Measurements from ENCODE around the gene TROAP. TPM values are rescaled to one million over a fixed set of nuclear protein-coding genes. Genes with fewer than 3 reads are reported as not detected.
"Not testable (repeated sequence)": the region's sequence is repeated elsewhere in the genome, so short reads cannot be mapped to it uniquely, and the experiment has no call there.

Gene TROAP
- total RNA-seq, 1 experiment from 2014 or later = 135 TPM

- Histone ChIP-seq H3K4me1 (peaks cover 17% of the 10 kb centered on the region), H3K4me3 (ENCODE audit: low read depth, low read length) (no peak overlapping the region), H3K9me3 (no peaks in the 10 kb centered on the region), H3K36me3 (ENCODE audit: control insufficient read depth, insufficient read depth, low read length) (peaks cover 2% of the 10 kb centered on the region), H3K27me3 (replicated peaks; ENCODE audit: control insufficient read depth, insufficient read depth, low read length) (no peaks in the 10 kb centered on the region)
- POLR2A ChIA-PET = no interaction called here
- DNase-seq = no peak
- H3K4me1 Mint-ChIP-seq (ENCODE audit: low read depth, unreplicated experiment) = peaks cover 4% of the 10 kb centered on the region
- peaks cover 24% of the 10 kb centered on the region for H3K36me3 Mint-ChIP-seq (ENCODE audit: insufficient read depth, unreplicated experiment)
- no peak for TF ChIP-seq CTCF (IDR thresholded peaks at IDR 0.05; ENCODE audit: insufficient read depth in 1 of 2, low read depth in 1 of 2, low read length in 1 of 2, severe bottlenecking in 1 of 2, unreplicated experiment in 1 of 2)
- H3K9me3 Mint-ChIP-seq (ENCODE audit: unreplicated experiment) = no peaks in the 10 kb centered on the region
- intact Hi-C loops (cut with micrococcal nuclease; ENCODE audit: unreplicated experiment) = no loop called here
- no peaks in the 10 kb centered on the region for H3K27me3 Mint-ChIP-seq (ENCODE audit: insufficient read depth, unreplicated experiment)
- BruUV-seq (replicated peaks) = no TSS peak
- no peak overlapping the region for H3K27ac Mint-ChIP-seq (ENCODE audit: unreplicated experiment)
- no peak overlapping the region for H3K4me3 Mint-ChIP-seq (ENCODE audit: unreplicated experiment)
- CTCF ChIA-PET = interaction anchor here (1.6 kb wide), 1 partner anchor 12 kb away, joined by 6 read pairs; no protein-coding TSS in a partner anchor
Observed at GRCh38 chr12:49370539-49370938, 47.5 kb downstream of the TROAP start.

- POLR2A ChIA-PET = interaction anchor here (0.6 kb wide), 1 partner anchor 8 kb away, joined by 6 read pairs; the partner anchor contains the start of gene SPATS2
- no TSS peak for BruUV-seq (replicated peaks)
- H3K36me3 Mint-ChIP-seq (ENCODE audit: insufficient read depth, unreplicated experiment) = peaks cover 20% of the 10 kb centered on the region
Observed at GRCh38 chr12:49375406-49375805, 52.4 kb downstream of the TROAP start.

GRCh38 chr12:49377386-49377785, 54.3 kb downstream of the TROAP start:
- Histone ChIP-seq H3K36me3 (ENCODE audit: control insufficient read depth, insufficient read depth, low read length) (peaks cover 3% of the 10 kb centered on the region), H3K9me3 (no peaks in the 10 kb centered on the region), H3K4me1 (peaks cover 13% of the 10 kb centered on the region), H3K27me3 (replicated peaks; ENCODE audit: control insufficient read depth, insufficient read depth, low read length) (no peaks in the 10 kb centered on the region), H3K4me3 (ENCODE audit: low read depth, low read length) (no peak overlapping the region)
- intact Hi-C loops (cut with micrococcal nuclease; ENCODE audit: unreplicated experiment) = no loop called here
- Mint-ChIP-seq H3K36me3 (ENCODE audit: insufficient read depth, unreplicated experiment) (peaks cover 13% of the 10 kb centered on the region), H3K9me3 (ENCODE audit: unreplicated experiment) (no peaks in the 10 kb centered on the region), H3K4me1 (ENCODE audit: low read depth, unreplicated experiment) (peaks cover 14% of the 10 kb centered on the region), H3K4me3 (ENCODE audit: unreplicated experiment) (no peak overlapping the region), H3K27ac (ENCODE audit: unreplicated experiment) (no peak overlapping the region), H3K27me3 (ENCODE audit: insufficient read depth, unreplicated experiment) (no peaks in the 10 kb centered on the region)
- no peak for TF ChIP-seq CTCF (IDR thresholded peaks at IDR 0.05; ENCODE audit: insufficient read depth in 1 of 2, low read depth in 1 of 2, low read length in 1 of 2, severe bottlenecking in 1 of 2, unreplicated experiment in 1 of 2)
- no peak for DNase-seq
- BruUV-seq (replicated peaks) = no TSS peak
- CTCF ChIA-PET = interaction anchor here (0.6 to 1.0 kb wide), 3 partner anchors 40 to 327 kb away, joined by 3 read pairs; no protein-coding TSS in a partner anchor
- POLR2A ChIA-PET = interaction anchor here (0.6 kb wide), 2 partner anchors 11 to 1861 kb away, joined by 4 read pairs; no protein-coding TSS in a partner anchor

More at GRCh38 chr12:49375406-49375805, 52.4 kb downstream of the TROAP start:
- Histone ChIP-seq H3K9me3 (no peaks in the 10 kb centered on the region), H3K27me3 (replicated peaks; ENCODE audit: control insufficient read depth, insufficient read depth, low read length) (no peaks in the 10 kb centered on the region), H3K4me1 (peaks cover 6% of the 10 kb centered on the region), H3K4me3 (ENCODE audit: low read depth, low read length) (no peak overlapping the region), H3K36me3 (ENCODE audit: control insufficient read depth, insufficient read depth, low read length) (peaks cover 3% of the 10 kb centered on the region)
- no peaks in the 10 kb centered on the region for H3K9me3 Mint-ChIP-seq (ENCODE audit: unreplicated experiment)
- no peak for DNase-seq
- peaks cover 6% of the 10 kb centered on the region for H3K4me1 Mint-ChIP-seq (ENCODE audit: low read depth, unreplicated experiment)
- no peak overlapping the region for H3K27ac Mint-ChIP-seq (ENCODE audit: unreplicated experiment)
- no peaks in the 10 kb centered on the region for H3K27me3 Mint-ChIP-seq (ENCODE audit: insufficient read depth, unreplicated experiment)
- intact Hi-C loops (cut with micrococcal nuclease; ENCODE audit: unreplicated experiment) = no loop called here
- TF ChIP-seq CTCF (IDR thresholded peaks at IDR 0.05; ENCODE audit: insufficient read depth in 1 of 2, low read depth in 1 of 2, low read length in 1 of 2, severe bottlenecking in 1 of 2, unreplicated experiment in 1 of 2) = no peak
- CTCF ChIA-PET = interaction anchor here (1.0 kb wide), 1 partner anchor 205 kb away, joined by 5 read pairs; no protein-coding TSS in a partner anchor
- H3K4me3 Mint-ChIP-seq (ENCODE audit: unreplicated experiment) = no peak overlapping the region

- POLR2A ChIA-PET; H3K9me3 Mint-ChIP-seq (ENCODE audit: unreplicated experiment); DNase-seq; H3K4me3 Mint-ChIP-seq (ENCODE audit: unreplicated experiment); BruUV-seq (replicated peaks); intact Hi-C loops (cut with micrococcal nuclease; ENCODE audit: unreplicated experiment); H3K36me3 ChIP-seq (ENCODE audit: control insufficient read depth, insufficient read depth, low read length); H3K27me3 ChIP-seq (replicated peaks; ENCODE audit: control insufficient read depth, insufficient read depth, low read length); H3K4me3 ChIP-seq (ENCODE audit: low read depth, low read length); H3K9me3 ChIP-seq; H3K27me3 Mint-ChIP-seq (ENCODE audit: insufficient read depth, unreplicated experiment); H3K27ac Mint-ChIP-seq (ENCODE audit: unreplicated experiment); H3K36me3 Mint-ChIP-seq (ENCODE audit: insufficient read depth, unreplicated experiment): not testable (repeated sequence)
- CTCF ChIA-PET = interaction anchor here (0.7 kb wide), 1 partner anchor 56 kb away, joined by 3 read pairs; no protein-coding TSS in a partner anchor
- H3K4me1 Mint-ChIP-seq (ENCODE audit: low read depth, unreplicated experiment) = peaks cover 15% of the 10 kb centered on the region
- peaks cover 13% of the 10 kb centered on the region for H3K4me1 ChIP-seq
Observed at GRCh38 chr12:49380184-49380583, 57.1 kb downstream of the TROAP start.
